ENCODE results near the gene CDKL1.

DNA sequence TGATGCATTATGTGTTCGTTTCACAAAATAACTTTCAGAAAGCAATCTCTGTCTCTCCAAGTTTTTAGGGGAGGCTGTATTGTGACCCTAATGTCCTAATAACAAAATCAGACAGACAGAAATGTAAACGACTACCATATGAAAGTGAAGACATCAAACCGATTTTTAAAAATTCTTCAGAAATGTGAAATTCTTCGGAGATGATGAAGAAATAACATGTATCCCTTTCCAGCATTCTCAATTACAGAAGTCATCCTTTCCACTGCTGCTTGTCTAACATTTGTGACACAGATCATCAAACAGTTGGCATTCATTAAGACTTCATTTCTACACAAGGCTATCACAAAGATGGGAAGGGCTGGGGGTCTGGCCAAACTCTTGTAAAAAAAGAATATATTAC lies 43.6 kb downstream of the CDKL1 start:
- TF ChIP-seq FOXM1 (IDR thresholded peaks at IDR 0.05; ENCODE audit: borderline replicate concordance) (no peak), FOXA1 (IDR thresholded peaks at IDR 0.05) (no peak), TARDBP (IDR thresholded peaks at IDR 0.05) (no peak), HDGF (IDR thresholded peaks at IDR 0.05; ENCODE audit: borderline replicate concordance) (no peak), ZNF384 (IDR thresholded peaks at IDR 0.05) (no peak), SP1 (IDR thresholded peaks at IDR 0.05) (no peak)
